Panc1 (cell line): ENCODE data around the gene GOLGA8N.
"Not testable (repeated sequence)": the region's sequence is repeated elsewhere in the genome, so short reads cannot be mapped to it uniquely, and the experiment has no call there.

Experiments used
- POLR2AphosphoS5 ChIP-seq: IDR thresholded peaks from 2 replicates; pipeline ENCODE4 v1.6.1; 2012; ENCODE audit warnings: mild to moderate bottlenecking, low read depth, low read length, moderate library complexity
- TF ChIP-seq, protein P1 (sequence below), 2 experiments: IDR thresholded peaks; 2 replicates each; pipeline ENCODE4 v1.6.1; 2011 to 2012; ENCODE audit warnings: low read depth in 2 of 2, control low read depth in 1 of 2, low read length in 1 of 2, mild to moderate bottlenecking in 1 of 2, moderate library complexity in 1 of 2; ENCODE audit not compliant: insufficient read depth in 1 of 2
- TF ChIP-seq, protein P2 (sequence below): fragments of 450-650 bp; IDR thresholded peaks from 2 replicates; pipeline ENCODE4 v1.5.1; 2017; ENCODE audit warnings: mild to moderate bottlenecking

DNA sequence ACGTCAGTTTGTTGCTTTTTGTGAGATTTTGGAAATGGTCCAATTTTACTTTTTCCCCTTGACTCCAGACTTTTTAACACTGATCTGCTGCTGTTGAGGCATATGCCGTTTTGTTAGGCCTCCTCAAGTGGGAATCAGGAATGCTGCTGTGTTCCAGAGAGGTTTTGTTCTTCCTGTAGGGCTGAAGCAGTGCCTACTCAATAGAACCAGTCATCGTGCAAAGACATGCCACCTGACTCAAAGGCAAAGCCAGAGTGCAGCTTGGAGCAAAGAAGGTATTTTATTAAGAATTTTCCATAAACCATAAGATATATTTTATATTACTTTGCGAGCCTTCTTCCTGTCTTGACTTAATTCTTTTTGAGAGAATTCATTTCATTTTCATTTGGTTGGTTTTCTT lies 7.4 kb upstream of the GOLGA8N start:
- TF ChIP-seq, protein P1, sequence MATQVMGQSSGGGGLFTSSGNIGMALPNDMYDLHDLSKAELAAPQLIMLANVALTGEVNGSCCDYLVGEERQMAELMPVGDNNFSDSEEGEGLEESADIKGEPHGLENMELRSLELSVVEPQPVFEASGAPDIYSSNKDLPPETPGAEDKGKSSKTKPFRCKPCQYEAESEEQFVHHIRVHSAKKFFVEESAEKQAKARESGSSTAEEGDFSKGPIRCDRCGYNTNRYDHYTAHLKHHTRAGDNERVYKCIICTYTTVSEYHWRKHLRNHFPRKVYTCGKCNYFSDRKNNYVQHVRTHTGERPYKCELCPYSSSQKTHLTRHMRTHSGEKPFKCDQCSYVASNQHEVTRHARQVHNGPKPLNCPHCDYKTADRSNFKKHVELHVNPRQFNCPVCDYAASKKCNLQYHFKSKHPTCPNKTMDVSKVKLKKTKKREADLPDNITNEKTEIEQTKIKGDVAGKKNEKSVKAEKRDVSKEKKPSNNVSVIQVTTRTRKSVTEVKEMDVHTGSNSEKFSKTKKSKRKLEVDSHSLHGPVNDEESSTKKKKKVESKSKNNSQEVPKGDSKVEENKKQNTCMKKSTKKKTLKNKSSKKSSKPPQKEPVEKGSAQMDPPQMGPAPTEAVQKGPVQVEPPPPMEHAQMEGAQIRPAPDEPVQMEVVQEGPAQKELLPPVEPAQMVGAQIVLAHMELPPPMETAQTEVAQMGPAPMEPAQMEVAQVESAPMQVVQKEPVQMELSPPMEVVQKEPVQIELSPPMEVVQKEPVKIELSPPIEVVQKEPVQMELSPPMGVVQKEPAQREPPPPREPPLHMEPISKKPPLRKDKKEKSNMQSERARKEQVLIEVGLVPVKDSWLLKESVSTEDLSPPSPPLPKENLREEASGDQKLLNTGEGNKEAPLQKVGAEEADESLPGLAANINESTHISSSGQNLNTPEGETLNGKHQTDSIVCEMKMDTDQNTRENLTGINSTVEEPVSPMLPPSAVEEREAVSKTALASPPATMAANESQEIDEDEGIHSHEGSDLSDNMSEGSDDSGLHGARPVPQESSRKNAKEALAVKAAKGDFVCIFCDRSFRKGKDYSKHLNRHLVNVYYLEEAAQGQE (IDR thresholded peaks at IDR 0.05; ENCODE audit: insufficient read depth in 1 of 2, low read depth in 2 of 2, low read length in 1 of 2): not testable (repeated sequence)
- TF ChIP-seq POLR2AphosphoS5: not testable (repeated sequence)
- TF ChIP-seq, protein P2, sequence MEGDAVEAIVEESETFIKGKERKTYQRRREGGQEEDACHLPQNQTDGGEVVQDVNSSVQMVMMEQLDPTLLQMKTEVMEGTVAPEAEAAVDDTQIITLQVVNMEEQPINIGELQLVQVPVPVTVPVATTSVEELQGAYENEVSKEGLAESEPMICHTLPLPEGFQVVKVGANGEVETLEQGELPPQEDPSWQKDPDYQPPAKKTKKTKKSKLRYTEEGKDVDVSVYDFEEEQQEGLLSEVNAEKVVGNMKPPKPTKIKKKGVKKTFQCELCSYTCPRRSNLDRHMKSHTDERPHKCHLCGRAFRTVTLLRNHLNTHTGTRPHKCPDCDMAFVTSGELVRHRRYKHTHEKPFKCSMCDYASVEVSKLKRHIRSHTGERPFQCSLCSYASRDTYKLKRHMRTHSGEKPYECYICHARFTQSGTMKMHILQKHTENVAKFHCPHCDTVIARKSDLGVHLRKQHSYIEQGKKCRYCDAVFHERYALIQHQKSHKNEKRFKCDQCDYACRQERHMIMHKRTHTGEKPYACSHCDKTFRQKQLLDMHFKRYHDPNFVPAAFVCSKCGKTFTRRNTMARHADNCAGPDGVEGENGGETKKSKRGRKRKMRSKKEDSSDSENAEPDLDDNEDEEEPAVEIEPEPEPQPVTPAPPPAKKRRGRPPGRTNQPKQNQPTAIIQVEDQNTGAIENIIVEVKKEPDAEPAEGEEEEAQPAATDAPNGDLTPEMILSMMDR: not testable (repeated sequence)
